HepG2 (cell line): ENCODE measurements around the gene BFSP1. TPM values are rescaled to one million over a fixed set of nuclear protein-coding genes. Genes with fewer than 3 reads are reported as not detected.

Experiments used
- CSRNP2 ChIP-seq: sonication (generic); formaldehyde crosslinking; conservative IDR thresholded peaks from 2 replicates; pipeline ENCODE4 v1.8.0; 2022; ENCODE audit warnings: low read depth, missing genetic modification reagents
- CTCF ChIP-seq: sonication (generic); formaldehyde crosslinking; IDR thresholded peaks from 2 replicates; pipeline ENCODE4 v1.5.0; 2020; ENCODE audit warnings: mild to moderate bottlenecking, missing genetic modification reagents, moderate library complexity
- EEA1 ChIP-seq: sonication (generic); formaldehyde crosslinking; IDR thresholded peaks from 2 replicates; pipeline ENCODE4 v1.5.1; 2020; ENCODE audit warnings: mild to moderate bottlenecking, missing genetic modification reagents, borderline replicate concordance
- EED ChIP-seq: sonication (generic); formaldehyde crosslinking; IDR thresholded peaks from 2 replicates; pipeline ENCODE4 v1.5.0; 2020; ENCODE audit warnings: mild to moderate bottlenecking, missing genetic modification reagents
- EHMT2 ChIP-seq: fragments of 200-600 bp; sonication (generic); IDR thresholded peaks from 2 replicates; pipeline ENCODE4 v1.7.0; 2017; ENCODE audit warnings: antibody characterized with exemption, low read depth, low read length, borderline replicate concordance
- HNF4A ChIP-seq: sonication (generic); formaldehyde crosslinking; IDR thresholded peaks from 2 replicates; pipeline ENCODE4 v1.4.0; 2020; ENCODE audit warnings: missing genetic modification reagents
- KDM2A ChIP-seq: sonication (generic); formaldehyde crosslinking; IDR thresholded peaks from 2 replicates; pipeline ENCODE4 v1.4.0; 2020; ENCODE audit warnings: low read depth, missing genetic modification reagents, borderline replicate concordance
- MAZ ChIP-seq, 2 experiments: sonication (generic) in 1 of 2; formaldehyde crosslinking in 1 of 2; IDR thresholded peaks; 2 replicates each; pipeline versions ENCODE4 v1.5.0 to v1.6.1; 2012 to 2020; ENCODE audit warnings: low read depth in 2 of 2, mild to moderate bottlenecking in 2 of 2, borderline replicate concordance in 1 of 2, improper control_type of control experiment in 1 of 2, low read length in 1 of 2, missing genetic modification reagents in 1 of 2, moderate library complexity in 1 of 2
- NPAS2 ChIP-seq: sonication (generic); formaldehyde crosslinking; IDR thresholded peaks from 2 replicates; pipeline ENCODE4 v1.8.0; 2022; ENCODE audit warnings: mild to moderate bottlenecking, missing genetic modification reagents, borderline replicate concordance
- NR3C1 ChIP-seq: sonication (generic); formaldehyde crosslinking; IDR thresholded peaks from 2 replicates; pipeline ENCODE4 v1.4.0; 2020; ENCODE audit warnings: missing genetic modification reagents
- PREB ChIP-seq: sonication (generic); formaldehyde crosslinking; IDR thresholded peaks from 2 replicates; pipeline ENCODE4 v1.4.0; 2020; ENCODE audit warnings: missing genetic modification reagents
- REL ChIP-seq: sonication (generic); formaldehyde crosslinking; conservative IDR thresholded peaks from 2 replicates; pipeline ENCODE4 v1.8.0; 2022; ENCODE audit warnings: mild to moderate bottlenecking, missing genetic modification reagents, moderate library complexity
- SAP130 ChIP-seq: IDR thresholded peaks from 2 replicates; pipeline ENCODE4 v1.6.1; 2016; ENCODE audit warnings: low read depth
- SOX6 ChIP-seq, 2 experiments: fragments of 450-650 bp in 1 of 2; sonication (generic) in 1 of 2; formaldehyde crosslinking in 1 of 2; IDR thresholded peaks; 2 replicates each; pipeline versions ENCODE4 v1.4.0 to v1.6.1; 2017 to 2020; ENCODE audit warnings: antibody characterized with exemption in 1 of 2, mild to moderate bottlenecking in 1 of 2, missing genetic modification reagents in 1 of 2
- TFAP4 ChIP-seq: sonication (generic); IDR thresholded peaks from 2 replicates; pipeline ENCODE4 v1.6.1; 2016; ENCODE audit warnings: low read depth, borderline replicate concordance
- ZHX1 ChIP-seq: sonication (generic); formaldehyde crosslinking; IDR thresholded peaks from 2 replicates; pipeline ENCODE4 v1.8.1; 2022; ENCODE audit warnings: low read depth, mild to moderate bottlenecking, missing genetic modification reagents
- ZNF17 ChIP-seq: sonication (generic); formaldehyde crosslinking; IDR thresholded peaks from 2 replicates; pipeline ENCODE4 v1.5.0; 2020; ENCODE audit warnings: mild to moderate bottlenecking, missing genetic modification reagents
- ZNF780A ChIP-seq: sonication (generic); formaldehyde crosslinking; IDR thresholded peaks from 2 replicates; pipeline ENCODE4 v1.8.0; 2022; ENCODE audit warnings: mild to moderate bottlenecking, missing genetic modification reagents, moderate library complexity
- ZSCAN12 ChIP-seq: sonication (generic); formaldehyde crosslinking; IDR thresholded peaks from 2 replicates; pipeline ENCODE4 v1.9.0; 2021; ENCODE audit warnings: mild to moderate bottlenecking, missing genetic modification reagents
- ZSCAN29 ChIP-seq: sonication (generic); formaldehyde crosslinking; conservative IDR thresholded peaks from 2 replicates; pipeline ENCODE4 v1.4.0; 2020; ENCODE audit warnings: mild to moderate bottlenecking, missing genetic modification reagents
- polyA plus RNA-seq, 8 experiments: library from polyadenylated mRNA; depleted of rRNA in 3 of 8; stranded (reverse) in 7 of 8; unstranded in 1 of 8; fragments of >200 nt; fragmentation: Illumina TruSeq in 4 of 8; extraction: Trizol in 4 of 8; gene quantifications; 2 replicates each; pipeline versions ENCODE4 v1.2.1 to v1.2.3, GENCODE V29; 2011 to 2016; ENCODE audit warnings: low read depth in 4 of 8, missing spikeins in 1 of 8, mixed read lengths in 1 of 8; ENCODE audit not compliant: insufficient read depth in 1 of 8
- total RNA-seq, 5 experiments: library from RNA; depleted of rRNA; stranded (reverse); fragments of >200 nt; fragmentation: Illumina TruSeq; extraction: Trizol; gene quantifications; 2 replicates each; pipeline ENCODE4 v1.2.3, GENCODE V29; 2016; ENCODE audit warnings: low read depth in 1 of 5

The BFSP1 gene
- total and polyA plus RNA-seq, 2 of the 13 experiments (the other 11 are each of a cell fraction or from before 2014, with no cell fraction given), result 0.22 to 0.26 TPM

- TF ChIP-seq CTCF (CRISPR knock-in tag), result peak; percentile 65
- no peak for TF ChIP-seq CSRNP2 (CRISPR knock-in tag)
- TF ChIP-seq PREB (CRISPR knock-in tag), result no peak
- no peak for TF ChIP-seq NPAS2 (CRISPR knock-in tag)
- no peak for TF ChIP-seq REL (CRISPR knock-in tag)
- TF ChIP-seq KDM2A (CRISPR knock-in tag), result no peak
- 0 out of 2 replicates have a peak, but pooled peaks have one; percentile 20 for TF ChIP-seq EED (CRISPR knock-in tag)
- no peak for TF ChIP-seq ZNF780A (CRISPR knock-in tag)
- TF ChIP-seq SAP130 (CRISPR knock-in tag), result no peak
- TF ChIP-seq HNF4A (CRISPR knock-in tag), result no peak
- no peak for TF ChIP-seq ZSCAN29 (CRISPR knock-in tag)
- peak; percentile 69; the same call in 1 of the 2 replicates for TF ChIP-seq TFAP4
- no peak for TF ChIP-seq ZNF17 (CRISPR knock-in tag)
- no peak for TF ChIP-seq ZHX1
- no peak for TF ChIP-seq NR3C1 (CRISPR knock-in tag)
- TF ChIP-seq EHMT2, result no peak
- TF ChIP-seq EEA1, result no peak; the same call in 1 of the 2 replicates
- TF ChIP-seq SOX6 (IDR thresholded peaks at IDR 0.05), result no peak
- no peak for TF ChIP-seq SOX6 (CRISPR knock-in tag; IDR thresholded peaks at IDR 0.05)
- no peak for TF ChIP-seq ZSCAN12
- no peak for TF ChIP-seq MAZ (IDR thresholded peaks at IDR 0.05; ENCODE audit: borderline replicate concordance, low read depth, low read length)
- peak; percentile 22; the same call in 1 of the 2 replicates for TF ChIP-seq MAZ (CRISPR knock-in tag; IDR thresholded peaks at IDR 0.05; ENCODE audit: low read depth)
These were observed 39.4 kb upstream of the BFSP1 start (continued) for GRCh38 chr20:17570347-17571152.
